HepG2 (cell line): ENCODE data around the gene RABGAP1L. TPM values are rescaled to one million over a fixed set of nuclear protein-coding genes. Genes with fewer than 3 reads are reported as not detected.

Experiments
- ATAC-seq: fragments of 200-7000 bp; cut with Tn5 transposase; 3 replicates; pipeline ENCODE4 v1.9.1; 2020; ENCODE audit warnings: mild to moderate bottlenecking, moderate library complexity
- BruUV-seq: library from RNA; stranded (reverse); fragments of 400-500 nt; replicated peaks from 2 replicates; lab custom pipeline; 2021; lab: Mats Ljungman, UMichigan
- CTCF ChIA-PET: fragments of 300-600 bp; formaldehyde crosslinking; extraction: SDS; loops from one replicate; lab custom pipeline; 2021; ENCODE audit warnings: low total read pairs, inconsistent platforms, low intra/inter-chr PET ratio; lab: Yijun Ruan, JAX
- POLR2A ChIA-PET: fragments of 350-600 bp; sonication (Branson Sonifier 250); formaldehyde crosslinking; loops from one replicate; lab custom pipeline; 2020; ENCODE audit warnings: antibody characterized with exemption, inconsistent platforms; lab: Yijun Ruan, JAX
- DNase-seq: peaks from one replicate; pipeline ENCODE4 v3.0.0-alpha.2; 2015; ENCODE audit warnings: low spot score
- FAIRE-seq: peaks from 3 replicates; lab custom pipeline; 2011; peaks lifted over from hg19 to GRCh38; lab: Jason Lieb, UNC
- H2AFZ ChIP-seq: one replicate; pipeline ENCODE4 v1.6.1; 2011; ENCODE audit warnings: low read length, inconsistent platforms
- H3K27ac ChIP-seq: fragments of 300-600 bp; 3 replicates; pipeline ENCODE4 v1.8.0; 2011; ENCODE audit warnings: mixed run types, mild to moderate bottlenecking, mixed read lengths, low read length, inconsistent platforms; ENCODE audit not compliant: insufficient read depth; ENCODE audit errors: extremely low read length
- H3K27me3 ChIP-seq, 2 experiments: fragments of 200-600 bp in 1 of 2; 2 replicates in 1 of 2; 3 replicates in 1 of 2; pipeline versions ENCODE4 v1.6.0 to v1.8.0; 2011; ENCODE audit warnings: low read length in 2 of 2, mild to moderate bottlenecking in 2 of 2, moderate library complexity in 2 of 2, inconsistent platforms in 1 of 2; ENCODE audit not compliant: insufficient read depth in 2 of 2, control insufficient read depth in 1 of 2
- H3K36me3 ChIP-seq, 2 experiments: fragments of 200-600 bp in 1 of 2; replicated peaks in 1 of 2; 2 replicates in 1 of 2; 3 replicates in 1 of 2; pipeline versions ENCODE4 v1.5.1 to v1.8.0; 2011; ENCODE audit warnings: low read length in 2 of 2, inconsistent platforms in 1 of 2; ENCODE audit not compliant: insufficient read depth in 2 of 2, control insufficient read depth in 1 of 2
- H3K4me1 ChIP-seq: 2 replicates; pipeline ENCODE4 v1.5.1; 2012; ENCODE audit warnings: low read length, inconsistent platforms; ENCODE audit not compliant: insufficient read depth
- H3K4me2 ChIP-seq: 2 replicates; pipeline ENCODE4 v1.6.0; 2011; ENCODE audit warnings: low read depth, low read length, inconsistent platforms
- H3K4me3 ChIP-seq, 3 experiments: fragments of 200-600 bp in 1 of 3; sonication (generic), shearing (Covaris generic) in 1 of 3; replicated peaks in 1 of 3; 2 replicates each; pipeline ENCODE4 v1.5.1; 2011 to 2016; ENCODE audit warnings: low read length in 3 of 3, inconsistent platforms in 2 of 3, low read depth in 2 of 3, mild to moderate bottlenecking in 2 of 3, control low read depth in 1 of 3, mixed read lengths in 1 of 3; ENCODE audit not compliant: insufficient read depth in 1 of 3
- H3K79me2 ChIP-seq: one replicate; pipeline ENCODE4 v1.6.1; 2011; ENCODE audit warnings: low read length, inconsistent platforms; ENCODE audit not compliant: insufficient read depth
- H3K9ac ChIP-seq: 2 replicates; pipeline ENCODE4 v1.6.0; 2011; ENCODE audit warnings: mild to moderate bottlenecking, low read depth, low read length, inconsistent platforms; ENCODE audit not compliant: insufficient read depth
- H3K9me3 ChIP-seq: 2 replicates; pipeline ENCODE4 v1.5.1; 2012; ENCODE audit warnings: mild to moderate bottlenecking, low read length
- H4K20me1 ChIP-seq: 2 replicates; pipeline ENCODE4 v1.6.0; 2011; ENCODE audit warnings: inconsistent platforms, mild to moderate bottlenecking, low read length, moderate library complexity; ENCODE audit not compliant: insufficient read depth
- ATM ChIP-seq: fragments of 450-650 bp; IDR thresholded peaks from 2 replicates; pipeline ENCODE4 v1.7.1; 2017; ENCODE audit warnings: mild to moderate bottlenecking, borderline replicate concordance
- IRF2 ChIP-seq: IDR thresholded peaks from 2 replicates; pipeline ENCODE4 v1.6.1; 2018; ENCODE audit warnings: missing genetic modification reagents, missing compliant biosample characterization
- KDM3A ChIP-seq: IDR thresholded peaks from 2 replicates; pipeline ENCODE4 v1.6.1; 2018; ENCODE audit warnings: low read depth, missing compliant biosample characterization
- KLF12 ChIP-seq: sonication (generic); formaldehyde crosslinking; IDR thresholded peaks from 2 replicates; pipeline ENCODE4 v1.4.0; 2020; ENCODE audit warnings: missing genetic modification reagents, borderline replicate concordance
- MTA3 ChIP-seq: sonication (generic); formaldehyde crosslinking; IDR thresholded peaks from 2 replicates; pipeline ENCODE4 v1.4.0; 2020; ENCODE audit warnings: missing genetic modification reagents
- NONO ChIP-seq, 2 experiments: fragments of 450-650 bp in 1 of 2; sonication (generic) in 1 of 2; formaldehyde crosslinking in 1 of 2; IDR thresholded peaks in 1 of 2; conservative IDR thresholded peaks in 1 of 2; 2 replicates each; pipeline versions ENCODE4 v1.6.1 to v1.8.0; 2017 to 2022; ENCODE audit warnings: mild to moderate bottlenecking in 1 of 2, missing genetic modification reagents in 1 of 2, moderate library complexity in 1 of 2
- NR3C1 ChIP-seq: sonication (generic); formaldehyde crosslinking; IDR thresholded peaks from 2 replicates; pipeline ENCODE4 v1.4.0; 2020; ENCODE audit warnings: missing genetic modification reagents
- PHF8 ChIP-seq: sonication (generic); formaldehyde crosslinking; IDR thresholded peaks from 2 replicates; pipeline ENCODE4 v1.5.0; 2020; ENCODE audit warnings: missing genetic modification reagents
- RBFOX2 ChIP-seq: fragments of 200-400 bp; formaldehyde crosslinking; IDR thresholded peaks from 2 replicates; pipeline ENCODE4 v1.6.1; 2017; ENCODE audit warnings: low read depth, mild to moderate bottlenecking, low read length
- SMARCE1 ChIP-seq: fragments of 450-650 bp; IDR thresholded peaks from 2 replicates; pipeline ENCODE4 v1.6.1; 2017; ENCODE audit warnings: borderline replicate concordance
- ZNF124 ChIP-seq: sonication (generic); formaldehyde crosslinking; IDR thresholded peaks from 2 replicates; pipeline ENCODE4 v1.4.0; 2020; ENCODE audit warnings: missing genetic modification reagents
- ZNF18 ChIP-seq: sonication (generic); formaldehyde crosslinking; IDR thresholded peaks from 2 replicates; pipeline ENCODE4 v1.8.0; 2022; ENCODE audit warnings: mild to moderate bottlenecking, missing genetic modification reagents; ENCODE audit not compliant: insufficient replicate concordance
- WGBS: methylation state at CpG from one replicate; pipeline ENCODE4 v1.1.6; 2017; ENCODE audit warnings: low lambda C conversion rate; 5-methylcytosine and 5-hydroxymethylcytosine counted together
- in situ Hi-C: cut with HindIII; loops from 2 replicates; pipeline ENCODE4 v1.10.0; 2017; ENCODE audit warnings: low pct_unique_long_range_greater_than_20kb; ENCODE audit not compliant: extremely low pct_ligation_motif_present
- intact Hi-C: fragments of 100-400 bp; cut with micrococcal nuclease; formaldehyde crosslinking; loops from one replicate; pipeline ENCODE4 v1.10.0; 2022; ENCODE audit not compliant: unreplicated experiment
- polyA plus RNA-seq, 8 experiments: library from polyadenylated mRNA; depleted of rRNA in 3 of 8; stranded (reverse) in 7 of 8; unstranded in 1 of 8; fragments of >200 nt; fragmentation: Illumina TruSeq in 4 of 8; extraction: Trizol in 4 of 8; gene quantifications; 2 replicates each; pipeline versions ENCODE4 v1.2.1 to v1.2.3, GENCODE V29; 2011 to 2016; ENCODE audit warnings: low read depth in 4 of 8, missing spikeins in 1 of 8, mixed read lengths in 1 of 8; ENCODE audit not compliant: insufficient read depth in 1 of 8
- total RNA-seq, 5 experiments: library from RNA; depleted of rRNA; stranded (reverse); fragments of >200 nt; fragmentation: Illumina TruSeq; extraction: Trizol; gene quantifications; 2 replicates each; pipeline ENCODE4 v1.2.3, GENCODE V29; 2016; ENCODE audit warnings: low read depth in 1 of 5
- TF ChIP-seq, protein P1 (sequence below): sonication (generic); formaldehyde crosslinking; IDR thresholded peaks from 2 replicates; pipeline ENCODE4 v1.5.0; 2020; ENCODE audit warnings: mild to moderate bottlenecking, missing genetic modification reagents, borderline replicate concordance
- TF ChIP-seq, protein P2 (sequence below): sonication (generic); formaldehyde crosslinking; IDR thresholded peaks from 2 replicates; pipeline ENCODE4 v1.9.0; 2021; ENCODE audit warnings: missing genetic modification reagents, borderline replicate concordance

The RABGAP1L gene
- total and polyA plus RNA-seq, 2 of the 13 experiments (the other 11 are each of a cell fraction or from before 2014, with no cell fraction given), result 7.9 to 22.6 TPM

- TF ChIP-seq, protein P1, sequence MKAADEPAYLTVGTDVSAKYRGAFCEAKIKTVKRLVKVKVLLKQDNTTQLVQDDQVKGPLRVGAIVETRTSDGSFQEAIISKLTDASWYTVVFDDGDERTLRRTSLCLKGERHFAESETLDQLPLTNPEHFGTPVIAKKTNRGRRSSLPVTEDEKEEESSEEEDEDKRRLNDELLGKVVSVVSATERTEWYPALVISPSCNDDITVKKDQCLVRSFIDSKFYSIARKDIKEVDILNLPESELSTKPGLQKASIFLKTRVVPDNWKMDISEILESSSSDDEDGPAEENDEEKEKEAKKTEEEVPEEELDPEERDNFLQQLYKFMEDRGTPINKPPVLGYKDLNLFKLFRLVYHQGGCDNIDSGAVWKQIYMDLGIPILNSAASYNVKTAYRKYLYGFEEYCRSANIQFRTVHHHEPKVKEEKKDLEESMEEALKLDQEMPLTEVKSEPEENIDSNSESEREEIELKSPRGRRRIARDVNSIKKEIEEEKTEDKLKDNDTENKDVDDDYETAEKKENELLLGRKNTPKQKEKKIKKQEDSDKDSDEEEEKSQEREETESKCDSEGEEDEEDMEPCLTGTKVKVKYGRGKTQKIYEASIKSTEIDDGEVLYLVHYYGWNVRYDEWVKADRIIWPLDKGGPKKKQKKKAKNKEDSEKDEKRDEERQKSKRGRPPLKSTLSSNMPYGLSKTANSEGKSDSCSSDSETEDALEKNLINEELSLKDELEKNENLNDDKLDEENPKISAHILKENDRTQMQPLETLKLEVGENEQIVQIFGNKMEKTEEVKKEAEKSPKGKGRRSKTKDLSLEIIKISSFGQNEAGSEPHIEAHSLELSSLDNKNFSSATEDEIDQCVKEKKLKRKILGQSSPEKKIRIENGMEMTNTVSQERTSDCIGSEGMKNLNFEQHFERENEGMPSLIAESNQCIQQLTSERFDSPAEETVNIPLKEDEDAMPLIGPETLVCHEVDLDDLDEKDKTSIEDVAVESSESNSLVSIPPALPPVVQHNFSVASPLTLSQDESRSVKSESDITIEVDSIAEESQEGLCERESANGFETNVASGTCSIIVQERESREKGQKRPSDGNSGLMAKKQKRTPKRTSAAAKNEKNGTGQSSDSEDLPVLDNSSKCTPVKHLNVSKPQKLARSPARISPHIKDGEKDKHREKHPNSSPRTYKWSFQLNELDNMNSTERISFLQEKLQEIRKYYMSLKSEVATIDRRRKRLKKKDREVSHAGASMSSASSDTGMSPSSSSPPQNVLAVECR (CRISPR knock-in tag), result no peak
- TF ChIP-seq PHF8 (CRISPR knock-in tag) (no peak), NONO (IDR thresholded peaks at IDR 0.05) (no peak), NONO (CRISPR knock-in tag; conservative IDR thresholded peaks at IDR 0.05) (no peak)
- TF ChIP-seq, all 625 proteins: peak for 0
Observed at GRCh38 chr1:174399211-174399610, 239.9 kb downstream of the RABGAP1L start (continued).

DNA sequence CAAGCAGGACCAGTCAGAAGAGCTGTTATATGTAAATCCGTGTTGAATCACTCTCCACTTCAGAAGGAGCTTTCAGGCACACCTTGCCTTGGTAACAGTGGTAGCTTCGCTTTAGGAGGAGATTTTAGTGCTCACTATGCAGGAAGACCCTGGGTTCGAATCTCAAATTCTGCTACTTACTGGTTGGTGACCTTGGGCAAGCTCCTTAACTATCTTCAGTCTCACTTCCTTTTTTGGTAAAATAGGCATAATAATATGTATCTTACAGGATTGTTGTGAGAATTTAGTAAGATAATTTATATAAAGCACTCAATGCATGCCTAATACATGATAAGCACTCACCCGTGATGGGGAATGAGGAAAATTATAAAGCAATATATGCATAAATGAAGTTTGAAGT, 241.8 kb downstream of the RABGAP1L start:
- H2AFZ ChIP-seq, result no peak overlapping the region
- H3K4me2 ChIP-seq, result no peak overlapping the region
- H3K4me3 ChIP-seq, result no peak overlapping the region
- ChIA-PET CTCF (no interaction called here), POLR2A (no interaction called here)
- WGBS, result 98% methylated on average over 4 of the region's 4 CpGs
- BruUV-seq, result no TSS peak
- H3K4me1 ChIP-seq, result no peaks in the 10 kb centered on the region
- no peaks in the 10 kb centered on the region for H3K9me3 ChIP-seq
- DNase-seq (no peak), ATAC-seq (no peak), FAIRE-seq (no peak)
- no peaks in the 10 kb centered on the region for H3K27me3 ChIP-seq
- H3K36me3 ChIP-seq, result no peaks in the 10 kb centered on the region; a peak in 1 of 5 replicates
- intact Hi-C loops (no loop called here), in situ Hi-C loops (no loop called here)
- H4K20me1 ChIP-seq, result no peaks in the 10 kb centered on the region
- H3K9ac ChIP-seq, result no peak overlapping the region
- H3K27ac ChIP-seq, result no peak overlapping the region
- no peaks in the 10 kb centered on the region for H3K79me2 ChIP-seq
- TF ChIP-seq NR3C1 (CRISPR knock-in tag) (no peak), KDM3A (CRISPR knock-in tag) (no peak), ZNF124 (CRISPR knock-in tag) (no peak), SMARCE1 (no peak), IRF2 (CRISPR knock-in tag) (no peak), ATM (no peak), MTA3 (CRISPR knock-in tag) (no peak), ZNF18 (CRISPR knock-in tag) (no peak), KLF12 (no peak), RBFOX2 (no peak)
- TF ChIP-seq, protein P2, sequence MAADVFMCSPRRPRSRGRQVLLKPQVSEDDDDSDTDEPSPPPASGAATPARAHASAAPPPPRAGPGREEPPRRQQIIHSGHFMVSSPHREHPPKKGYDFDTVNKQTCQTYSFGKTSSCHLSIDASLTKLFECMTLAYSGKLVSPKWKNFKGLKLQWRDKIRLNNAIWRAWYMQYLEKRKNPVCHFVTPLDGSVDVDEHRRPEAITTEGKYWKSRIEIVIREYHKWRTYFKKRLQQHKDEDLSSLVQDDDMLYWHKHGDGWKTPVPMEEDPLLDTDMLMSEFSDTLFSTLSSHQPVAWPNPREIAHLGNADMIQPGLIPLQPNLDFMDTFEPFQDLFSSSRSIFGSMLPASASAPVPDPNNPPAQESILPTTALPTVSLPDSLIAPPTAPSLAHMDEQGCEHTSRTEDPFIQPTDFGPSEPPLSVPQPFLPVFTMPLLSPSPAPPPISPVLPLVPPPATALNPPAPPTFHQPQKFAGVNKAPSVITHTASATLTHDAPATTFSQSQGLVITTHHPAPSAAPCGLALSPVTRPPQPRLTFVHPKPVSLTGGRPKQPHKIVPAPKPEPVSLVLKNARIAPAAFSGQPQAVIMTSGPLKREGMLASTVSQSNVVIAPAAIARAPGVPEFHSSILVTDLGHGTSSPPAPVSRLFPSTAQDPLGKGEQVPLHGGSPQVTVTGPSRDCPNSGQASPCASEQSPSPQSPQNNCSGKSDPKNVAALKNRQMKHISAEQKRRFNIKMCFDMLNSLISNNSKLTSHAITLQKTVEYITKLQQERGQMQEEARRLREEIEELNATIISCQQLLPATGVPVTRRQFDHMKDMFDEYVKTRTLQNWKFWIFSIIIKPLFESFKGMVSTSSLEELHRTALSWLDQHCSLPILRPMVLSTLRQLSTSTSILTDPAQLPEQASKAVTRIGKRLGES (CRISPR knock-in tag), result no peak
